Keratinocyte (primary cell): ENCODE measurements around the gene RGPD8. TPM values are rescaled to one million over a fixed set of nuclear protein-coding genes. Genes with fewer than 3 reads are reported as not detected.
"Not testable (repeated sequence)": the region's sequence is repeated elsewhere in the genome, so short reads cannot be mapped to it uniquely, and the experiment has no call there.

Experiments used
- DNase-seq: peaks from one replicate; pipeline ENCODE4 v3.0.0-alpha.2; 2011; ENCODE audit warnings: low read depth, missing footprints, low spot score
- FAIRE-seq: peaks from 2 replicates; lab custom pipeline; 2011; peaks lifted over from hg19 to GRCh38; lab: Jason Lieb, UNC
- H2AFZ ChIP-seq: 2 replicates; pipeline ENCODE4 v1.6.0; 2012; ENCODE audit warnings: low read length, control low read depth, inconsistent platforms; ENCODE audit not compliant: control insufficient read depth
- H3K27ac ChIP-seq: 2 replicates; pipeline ENCODE4 v1.5.1; 2011; ENCODE audit warnings: low read length; ENCODE audit not compliant: control insufficient read depth, insufficient read depth
- H3K27me3 ChIP-seq: 3 replicates; pipeline ENCODE4 v1.6.0; 2011; ENCODE audit warnings: low read length; ENCODE audit not compliant: control insufficient read depth, insufficient read depth; ENCODE audit errors: extremely low read depth
- H3K36me3 ChIP-seq, 2 experiments: 2 replicates in 1 of 2; 3 replicates in 1 of 2; pipeline ENCODE4 v1.5.1; 2011; ENCODE audit warnings: low read length in 2 of 2, mild to moderate bottlenecking in 1 of 2; ENCODE audit not compliant: control insufficient read depth in 2 of 2, insufficient read depth in 2 of 2; ENCODE audit errors: extremely low read depth in 1 of 2
- H3K4me1 ChIP-seq: 3 replicates; pipeline ENCODE4 v1.5.1; 2011; ENCODE audit warnings: low read length; ENCODE audit not compliant: control insufficient read depth, insufficient read depth; ENCODE audit errors: extremely low read depth
- H3K4me2 ChIP-seq: 3 replicates; pipeline ENCODE4 v1.6.0; 2011; ENCODE audit warnings: low read depth, low read length; ENCODE audit not compliant: control insufficient read depth, insufficient read depth; ENCODE audit errors: extremely low read depth
- H3K4me3 ChIP-seq, 3 experiments: fragments of 200-600 bp in 1 of 3; sonication (generic) in 1 of 3; 2 replicates in 2 of 3; 3 replicates in 1 of 3; pipeline ENCODE4 v1.5.1; 2011 to 2016; ENCODE audit warnings: low read length in 3 of 3, mild to moderate bottlenecking in 3 of 3, control low read depth in 2 of 3, inconsistent platforms in 1 of 3, low read depth in 1 of 3, mixed read lengths in 1 of 3, mixed run types in 1 of 3, moderate library complexity in 1 of 3; ENCODE audit not compliant: control insufficient read depth in 2 of 3, insufficient read depth in 2 of 3; ENCODE audit errors: extremely low read depth in 1 of 3
- H3K79me2 ChIP-seq: 2 replicates; pipeline ENCODE4 v1.6.0; 2012; ENCODE audit warnings: low read length; ENCODE audit not compliant: control insufficient read depth, insufficient read depth
- H3K9ac ChIP-seq: 3 replicates; pipeline ENCODE4 v1.6.0; 2011; ENCODE audit warnings: low read length; ENCODE audit not compliant: control insufficient read depth, insufficient read depth; ENCODE audit errors: extremely low read depth
- H3K9me1 ChIP-seq: 3 replicates; pipeline ENCODE4 v1.6.0; 2011; ENCODE audit warnings: low read length; ENCODE audit not compliant: control insufficient read depth, insufficient read depth; ENCODE audit errors: extremely low read depth
- H3K9me3 ChIP-seq: 2 replicates; pipeline ENCODE4 v1.5.1; 2012; ENCODE audit warnings: low read depth, low read length; ENCODE audit not compliant: control insufficient read depth
- H4K20me1 ChIP-seq: 3 replicates; pipeline ENCODE4 v1.6.0; 2011; ENCODE audit warnings: low read length; ENCODE audit not compliant: control insufficient read depth, insufficient read depth; ENCODE audit errors: extremely low read depth
- EZH2 ChIP-seq: IDR thresholded peaks from one replicate; pipeline ENCODE4 v1.6.1; 2012; ENCODE audit warnings: inconsistent platforms, mild to moderate bottlenecking, low read length, moderate library complexity
- dilution Hi-C: fragments of 300-500 bp; cut with MboI; formaldehyde crosslinking; loops from one replicate; pipeline ENCODE4 v1.7.0; 2020; ENCODE audit warnings: low sequenced_read_pairs; ENCODE audit not compliant: extremely low pct_ligation_motif_present
- polyA plus RNA-seq, 5 experiments: library from polyadenylated mRNA; depleted of rRNA in 3 of 5; stranded (reverse) in 3 of 5; stranded (forward) in 1 of 5; unstranded in 1 of 5; fragments of >200 nt; gene quantifications; 1 replicate in 1 of 5; 2 replicates in 3 of 5; 3 replicates in 1 of 5; pipeline versions ENCODE4 v1.2.1 to v1.2.3, GENCODE V29; 2011 to 2012; ENCODE audit warnings: missing spikeins in 2 of 5, low read depth in 1 of 5, low replicate concordance in 1 of 5
- TF ChIP-seq, protein P1 (sequence below), 3 experiments: IDR thresholded peaks in 1 of 3; conservative IDR thresholded peaks in 1 of 3; optimal IDR thresholded peaks in 1 of 3; 2 replicates in 2 of 3; 3 replicates in 1 of 3; pipeline versions ENCODE3 to v1.5.1; 2011; ENCODE audit warnings: low read length in 3 of 3, mild to moderate bottlenecking in 3 of 3, moderate library complexity in 2 of 3, control low read depth in 1 of 3, inconsistent platforms in 1 of 3; ENCODE audit not compliant: insufficient read depth in 2 of 3; ENCODE audit errors: extremely low read depth in 1 of 3

Gene RGPD8
- polyA plus RNA-seq, 1 donor (not counting 4 experiments of a cell fraction or from before 2014, with no cell fraction given): 2.4 TPM

DNA sequence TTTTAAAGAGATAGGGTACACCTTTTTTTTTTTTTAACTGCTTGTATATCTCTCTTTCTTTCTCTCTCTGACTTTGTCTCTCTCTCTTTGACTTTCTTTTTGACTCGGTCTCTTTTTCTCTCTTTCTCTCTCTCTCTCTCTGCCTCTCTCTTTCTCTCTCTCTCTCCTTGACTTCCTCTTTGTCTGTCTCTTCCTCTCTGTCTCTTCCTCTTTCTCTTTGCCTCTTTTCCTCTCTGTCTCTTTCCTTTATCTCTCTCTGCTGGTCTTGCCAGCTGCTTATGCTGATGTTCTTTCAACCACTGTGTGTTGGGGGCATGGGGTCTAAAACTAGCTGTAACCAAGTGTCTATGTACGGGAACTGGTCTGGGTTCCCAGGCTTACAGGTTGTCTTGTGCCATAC lies 81.2 kb downstream of the RGPD8 start:
- H3K9me3 ChIP-seq, H3K36me3 ChIP-seq, H3K27ac ChIP-seq, H3K79me2 ChIP-seq, H4K20me1 ChIP-seq, H3K9me1 ChIP-seq, H3K4me1 ChIP-seq, H2AFZ ChIP-seq, H3K9ac ChIP-seq, H3K4me3 ChIP-seq, DNase-seq, dilution Hi-C loops, H3K4me2 ChIP-seq, FAIRE-seq, H3K27me3 ChIP-seq: not testable (repeated sequence)

DNA sequence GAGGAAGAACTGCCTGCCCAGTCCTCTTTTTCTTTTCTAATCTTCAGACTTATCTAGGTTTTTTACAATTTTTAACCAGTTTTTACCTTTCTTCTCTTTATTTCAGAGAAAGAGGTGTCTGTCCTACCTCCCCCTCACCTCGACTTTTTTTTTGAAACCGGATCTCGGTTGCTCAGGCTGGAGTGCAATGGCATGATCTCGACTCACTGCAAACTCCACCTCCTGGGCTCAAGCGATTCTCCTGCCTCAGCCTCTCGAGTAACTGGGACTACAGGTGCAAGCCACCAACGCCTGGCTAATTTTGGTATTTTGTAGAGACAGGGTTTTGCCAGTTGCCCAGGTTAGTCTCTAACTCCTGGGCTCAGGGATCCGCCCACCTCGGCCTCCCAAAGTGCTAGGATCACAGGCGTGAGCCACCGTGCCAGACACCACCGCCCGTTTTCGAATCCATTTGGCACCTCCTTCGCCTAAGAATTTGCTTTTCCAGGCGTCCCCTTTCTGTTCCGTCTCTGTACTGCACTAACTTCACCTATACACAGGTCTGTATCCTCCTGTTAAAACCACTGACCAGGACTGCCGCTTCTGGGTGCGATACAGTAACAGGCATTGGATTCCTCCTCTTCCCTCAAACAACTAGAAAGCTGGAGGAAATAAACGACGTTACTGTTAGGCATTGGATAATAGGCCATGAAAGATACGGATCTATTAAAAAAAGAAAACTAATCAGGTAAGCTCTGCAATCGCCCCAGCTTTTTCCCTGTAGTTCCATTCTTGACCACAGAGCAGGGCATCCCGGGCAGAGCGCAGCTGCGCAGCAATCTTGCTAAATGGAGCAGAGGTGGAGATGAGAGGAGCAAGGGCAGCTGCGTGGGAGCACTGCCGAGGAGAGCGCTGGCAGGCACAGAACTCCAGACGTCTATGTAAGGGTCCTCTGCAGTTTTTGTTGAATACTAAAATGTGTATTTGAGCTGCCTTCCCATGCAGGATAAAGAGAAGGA lies 88.1 kb downstream of the RGPD8 start:
- Histone ChIP-seq H3K27me3 (no peaks in the 10 kb centered on the region), H3K4me2 (no peak overlapping the region), H3K4me3 (no peak overlapping the region), H2AFZ (no peak overlapping the region), H3K9ac (no peak overlapping the region), H3K36me3 (no peaks in the 10 kb centered on the region), H4K20me1 (no peaks in the 10 kb centered on the region), H3K9me3 (no peaks in the 10 kb centered on the region), H3K79me2 (no peaks in the 10 kb centered on the region), H3K27ac (no peak overlapping the region), H3K9me1 (no peaks in the 10 kb centered on the region), H3K4me1 (peaks cover 9% of the 10 kb centered on the region)
- TF ChIP-seq, protein P1, sequence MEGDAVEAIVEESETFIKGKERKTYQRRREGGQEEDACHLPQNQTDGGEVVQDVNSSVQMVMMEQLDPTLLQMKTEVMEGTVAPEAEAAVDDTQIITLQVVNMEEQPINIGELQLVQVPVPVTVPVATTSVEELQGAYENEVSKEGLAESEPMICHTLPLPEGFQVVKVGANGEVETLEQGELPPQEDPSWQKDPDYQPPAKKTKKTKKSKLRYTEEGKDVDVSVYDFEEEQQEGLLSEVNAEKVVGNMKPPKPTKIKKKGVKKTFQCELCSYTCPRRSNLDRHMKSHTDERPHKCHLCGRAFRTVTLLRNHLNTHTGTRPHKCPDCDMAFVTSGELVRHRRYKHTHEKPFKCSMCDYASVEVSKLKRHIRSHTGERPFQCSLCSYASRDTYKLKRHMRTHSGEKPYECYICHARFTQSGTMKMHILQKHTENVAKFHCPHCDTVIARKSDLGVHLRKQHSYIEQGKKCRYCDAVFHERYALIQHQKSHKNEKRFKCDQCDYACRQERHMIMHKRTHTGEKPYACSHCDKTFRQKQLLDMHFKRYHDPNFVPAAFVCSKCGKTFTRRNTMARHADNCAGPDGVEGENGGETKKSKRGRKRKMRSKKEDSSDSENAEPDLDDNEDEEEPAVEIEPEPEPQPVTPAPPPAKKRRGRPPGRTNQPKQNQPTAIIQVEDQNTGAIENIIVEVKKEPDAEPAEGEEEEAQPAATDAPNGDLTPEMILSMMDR (optimal IDR thresholded peaks at IDR 0.05 in 1 of 3, IDR thresholded peaks at IDR 0.05 in 1 of 3, conservative IDR thresholded peaks at IDR 0.05 in 1 of 3; ENCODE audit: extremely low read depth in 1 of 3, insufficient read depth in 2 of 3, low read length in 3 of 3): peak in 1 of 3 experiments; percentile 5
- TF ChIP-seq EZH2: no peak
- DNase-seq (no peak), FAIRE-seq (no peak)
- dilution Hi-C loops: no loop called here
